GM12891 (cell line): ENCODE measurements around the gene ARHGEF37.

ENCODE experiments used
- DNase-seq: peaks from one replicate; pipeline ENCODE4 v3.0.0; 2011; ENCODE audit warnings: low spot score; ENCODE audit not compliant: insufficient read length
- FAIRE-seq: peaks from 2 replicates; lab custom pipeline; 2011; peaks lifted over from hg19 to GRCh38; lab: Jason Lieb, UNC
- PAX5 ChIP-seq: IDR thresholded peaks from 2 replicates; pipeline ENCODE4 v1.6.1; 2011; ENCODE audit warnings: low read length, moderate library complexity, mild to moderate bottlenecking; ENCODE audit not compliant: insufficient read depth, severe bottlenecking
- POLR2A ChIP-seq: IDR thresholded peaks from 2 replicates; pipeline ENCODE4 v1.6.1; 2011; ENCODE audit warnings: low read depth, low read length, control low read depth
- POLR2AphosphoS5 ChIP-seq: IDR thresholded peaks from 2 replicates; pipeline ENCODE4 v1.6.1; 2011; ENCODE audit warnings: low read depth, low read length, control low read depth
- POU2F2 ChIP-seq: IDR thresholded peaks from 2 replicates; pipeline ENCODE4 v1.6.1; 2011; ENCODE audit warnings: low read depth, mild to moderate bottlenecking, control low read depth, low read length, moderate library complexity
- SPI1 ChIP-seq: IDR thresholded peaks from 2 replicates; pipeline ENCODE4 v1.6.1; 2011; ENCODE audit warnings: low read depth, low read length, control low read depth
- TAF1 ChIP-seq: IDR thresholded peaks from 2 replicates; pipeline ENCODE4 v1.6.1; 2011; ENCODE audit warnings: low read depth, low read length, control low read depth

ARHGEF37 gene

DNA sequence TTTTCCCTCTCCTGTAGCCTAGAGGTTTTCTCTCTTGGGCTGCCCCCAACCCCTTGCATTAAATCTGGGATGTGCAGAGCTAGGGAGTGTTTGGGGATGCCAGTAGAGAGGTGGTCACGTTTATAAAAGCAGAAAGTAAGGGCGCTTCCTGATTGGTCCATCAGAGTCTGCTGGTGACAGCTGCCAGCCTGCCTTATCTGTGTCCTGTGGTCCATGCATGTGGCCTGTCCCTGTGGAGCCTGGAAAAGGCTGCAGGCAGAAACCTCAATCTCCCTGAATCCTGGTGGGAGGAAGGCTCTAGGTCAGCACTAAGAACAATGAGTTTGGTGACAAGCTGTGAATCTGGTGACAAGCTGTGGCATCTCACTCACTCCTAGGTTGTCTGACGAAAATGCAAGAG lies 42.2 kb downstream of the ARHGEF37 start:
- no peak for TF ChIP-seq SPI1
- TF ChIP-seq POLR2A = no peak
- no peak for TF ChIP-seq PAX5
- no peak for TF ChIP-seq POLR2AphosphoS5
- TF ChIP-seq POU2F2 = no peak
- TF ChIP-seq TAF1 = no peak
- DNase-seq (no peak), FAIRE-seq (no peak)

- DNase-seq (no peak), FAIRE-seq (no peak)
- TF ChIP-seq POU2F2 = no peak
- TF ChIP-seq PAX5 = no peak
- TF ChIP-seq TAF1 = no peak
- no peak for TF ChIP-seq POLR2A
- no peak for TF ChIP-seq POLR2AphosphoS5
- no peak for TF ChIP-seq SPI1
Measured at GRCh38 chr5:149627070-149627469, 45.8 kb downstream of the ARHGEF37 start.

- FAIRE-seq = no peak
- no peak for DNase-seq
- no peak for TF ChIP-seq POLR2AphosphoS5
- TF ChIP-seq POLR2A = no peak
- no peak for TF ChIP-seq PAX5
- TF ChIP-seq POU2F2 = no peak
- no peak for TF ChIP-seq SPI1
Measured at GRCh38 chr5:149628221-149628620, 46.9 kb downstream of the ARHGEF37 start.

GRCh38 chr5:149628846-149629388 lies 47.6 kb downstream of the ARHGEF37 start:
- TF ChIP-seq POLR2AphosphoS5 (no peak), PAX5 (no peak)
- no peak for FAIRE-seq
- no peak for DNase-seq

DNA sequence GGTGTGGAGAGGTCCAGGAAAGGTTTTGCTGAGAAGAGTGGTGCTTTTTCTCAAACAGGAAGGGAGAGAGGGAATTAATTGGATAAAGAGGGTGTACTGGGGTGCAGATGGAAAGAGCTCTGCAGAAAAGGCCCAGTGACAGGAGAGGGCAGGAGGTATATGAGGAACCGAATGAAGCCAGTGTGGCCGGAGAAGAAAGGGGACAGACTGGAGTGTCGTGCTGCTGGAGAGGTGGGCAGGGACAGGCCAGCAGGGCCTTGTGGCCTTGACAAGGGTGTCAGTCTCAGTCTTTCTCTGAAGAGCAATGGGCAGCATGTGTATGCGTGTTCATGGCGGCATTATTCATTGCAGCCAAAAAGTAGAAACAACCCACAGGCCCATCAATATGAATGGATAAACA lies 48.1 kb downstream of the ARHGEF37 start:
- FAIRE-seq = no peak
- TF ChIP-seq TAF1 = no peak

DNA sequence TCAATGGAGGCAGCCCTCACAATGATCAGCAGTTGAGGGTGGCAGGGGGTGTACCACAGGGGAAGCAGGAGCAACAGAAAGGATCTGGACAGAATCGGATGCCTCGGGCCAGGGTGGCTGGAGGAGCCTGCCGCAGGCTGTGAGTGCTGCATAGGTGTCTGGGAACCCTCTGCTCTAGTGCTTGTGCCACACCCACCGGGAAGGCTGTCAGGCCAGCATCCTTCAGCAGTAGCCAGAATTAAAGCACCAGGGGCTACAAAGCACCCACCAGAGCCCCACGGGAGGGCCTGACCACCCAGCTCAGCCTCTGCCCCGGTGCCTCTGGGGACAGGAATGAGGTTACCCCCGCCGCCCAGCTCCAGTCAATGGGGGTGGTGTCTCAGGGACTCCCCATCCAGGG lies 49.0 kb downstream of the ARHGEF37 start:
- TF ChIP-seq SPI1 (no peak), PAX5 (no peak), POU2F2 (no peak), POLR2AphosphoS5 (no peak), POLR2A (no peak), TAF1 (no peak)
- DNase-seq (no peak), FAIRE-seq (no peak)

More for the DNA sequence above, 48.1 kb downstream of the ARHGEF37 start:
- no peak for DNase-seq

DNA sequence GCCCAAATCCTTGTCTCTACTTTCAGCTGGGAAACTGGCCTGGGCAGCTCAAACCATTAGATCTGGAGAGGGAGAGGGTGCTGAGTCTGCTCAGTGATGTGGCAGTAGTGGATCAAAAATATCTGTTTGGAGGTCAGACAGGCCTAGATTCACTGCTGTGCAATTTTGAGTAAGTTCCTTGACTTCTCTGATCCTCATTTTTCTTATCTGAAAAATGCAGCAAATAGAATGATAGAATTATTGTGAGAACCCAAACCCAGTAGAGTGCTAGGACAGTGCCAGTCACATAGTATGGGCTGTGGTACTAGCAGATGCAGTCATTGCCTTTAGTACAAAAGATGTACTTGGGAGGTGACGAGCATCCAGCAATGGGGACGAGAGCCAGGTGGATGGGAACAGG lies 50.2 kb downstream of the ARHGEF37 start:
- TF ChIP-seq POLR2AphosphoS5 (no peak), TAF1 (no peak), SPI1 (no peak), POLR2A (no peak), PAX5 (no peak), POU2F2 (no peak)
- DNase-seq (no peak), FAIRE-seq (no peak)

GRCh38 chr5:149632311-149633251 lies 51.3 kb downstream of the ARHGEF37 start:
- DNase-seq (no peak), FAIRE-seq (peak; percentile 13)
- TF ChIP-seq PAX5 (no peak), TAF1 (no peak), POU2F2 (0 out of 2 replicates have a peak, but pooled peaks have one; percentile 42)

DNA sequence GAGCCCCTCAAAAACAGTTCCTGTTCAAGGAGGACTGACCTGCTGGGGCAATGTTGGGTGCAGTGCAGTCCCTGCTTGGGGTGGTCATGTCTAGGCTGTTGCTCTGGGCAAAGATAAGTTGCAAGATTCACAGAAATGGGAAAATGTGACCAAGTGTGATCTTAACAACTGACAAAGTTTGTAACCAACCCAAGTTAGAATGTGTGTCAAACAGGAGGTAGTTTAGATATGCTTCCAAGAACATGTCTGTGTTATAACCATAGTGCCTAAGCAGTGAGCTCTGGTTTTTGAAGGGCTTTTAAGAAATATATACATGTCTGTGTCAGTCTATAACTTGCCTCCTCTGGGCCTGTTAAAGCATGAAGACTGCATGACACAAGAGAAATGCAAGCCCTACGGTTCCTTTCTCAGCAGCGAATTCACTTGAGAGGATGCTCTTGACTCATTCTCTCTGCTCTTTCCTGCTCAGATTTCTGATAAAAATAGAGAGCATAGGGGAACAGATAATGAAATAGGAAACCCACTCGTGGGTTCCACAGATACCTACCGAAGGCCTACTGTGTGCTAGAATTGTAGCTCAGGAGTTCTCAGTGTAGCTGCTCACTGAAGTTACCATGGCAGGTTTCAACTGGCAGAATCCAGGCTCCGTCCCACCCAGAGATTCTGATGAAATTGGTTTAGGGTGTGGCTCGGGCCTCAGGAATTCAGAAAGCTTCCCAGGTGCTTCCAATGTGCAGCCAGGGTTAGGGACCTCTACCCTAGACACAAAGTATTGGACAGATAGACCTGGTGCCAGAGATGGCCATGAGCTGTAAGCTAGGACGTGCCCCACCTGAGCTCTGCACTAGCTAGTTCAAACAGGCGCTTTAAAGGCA lies 52.4 kb downstream of the ARHGEF37 start:
- no peak for TF ChIP-seq PAX5
- TF ChIP-seq POLR2AphosphoS5 = no peak
- TF ChIP-seq POLR2A = no peak
- no peak for TF ChIP-seq SPI1
- no peak for TF ChIP-seq TAF1
- no peak for TF ChIP-seq POU2F2
- no peak for DNase-seq
- FAIRE-seq = no peak

GRCh38 chr5:149635394-149635793 lies 54.1 kb downstream of the ARHGEF37 start:
- DNase-seq (no peak), FAIRE-seq (no peak)
- TF ChIP-seq POLR2AphosphoS5 (no peak), POLR2A (no peak), PAX5 (no peak), POU2F2 (no peak), TAF1 (no peak), SPI1 (no peak)
